Occipital lobe (tissue), 2 donors: ENCODE measurements around the gene PGA5. TPM values are rescaled to one million over a fixed set of nuclear protein-coding genes. Genes with fewer than 3 reads are reported as not detected.
"Not testable (repeated sequence)": the region's sequence is repeated elsewhere in the genome, so short reads cannot be mapped to it uniquely, and the experiment has no call there.

ENCODE experiments used
- DNase-seq: peaks from one replicate; lab custom pipeline; 2025; lab: John Stamatoyannopoulos, UW
- total RNA-seq: library from RNA; depleted of rRNA; stranded (reverse); fragments of >200 nt; gene quantifications from one replicate; pipeline ENCODE4 v1.2.3, GENCODE V29; 2014

The PGA5 gene
- total RNA-seq, 1 donor from 2014 or later: not detected

DNA sequence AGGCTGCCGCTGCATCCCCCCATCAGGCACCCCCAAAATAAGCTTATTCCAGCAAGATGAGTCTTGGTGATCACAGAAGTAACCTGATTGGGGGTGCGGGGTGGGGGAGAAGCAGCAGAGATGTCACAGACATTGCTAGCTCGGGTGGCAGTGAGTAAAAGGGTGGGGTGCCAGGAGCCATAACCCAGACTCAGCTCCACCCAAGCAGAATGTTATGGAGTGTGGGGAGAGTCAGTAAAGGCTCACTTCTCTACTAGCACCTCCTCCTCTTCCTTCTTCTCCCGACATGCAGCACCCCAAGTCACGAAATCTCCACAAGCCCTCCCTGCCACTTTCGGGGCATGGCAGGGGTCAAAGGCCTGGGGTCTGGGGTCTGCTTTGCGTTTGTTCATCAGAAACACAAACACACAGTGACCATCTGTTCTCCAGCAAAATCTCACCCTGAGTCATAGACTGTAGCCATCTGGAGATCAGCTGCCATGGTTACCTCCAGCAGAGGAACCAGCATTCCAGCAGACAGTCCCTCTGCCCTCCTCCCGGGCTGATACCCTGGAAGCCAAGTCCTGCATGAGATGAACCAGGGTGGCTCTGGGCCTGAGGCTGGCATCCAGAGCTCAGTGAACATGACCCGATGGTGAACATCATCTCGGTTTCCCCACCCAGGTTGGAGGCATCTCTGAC is 14.4 kb upstream of the PGA5 start:
- not testable (repeated sequence) for DNase-seq

DNA sequence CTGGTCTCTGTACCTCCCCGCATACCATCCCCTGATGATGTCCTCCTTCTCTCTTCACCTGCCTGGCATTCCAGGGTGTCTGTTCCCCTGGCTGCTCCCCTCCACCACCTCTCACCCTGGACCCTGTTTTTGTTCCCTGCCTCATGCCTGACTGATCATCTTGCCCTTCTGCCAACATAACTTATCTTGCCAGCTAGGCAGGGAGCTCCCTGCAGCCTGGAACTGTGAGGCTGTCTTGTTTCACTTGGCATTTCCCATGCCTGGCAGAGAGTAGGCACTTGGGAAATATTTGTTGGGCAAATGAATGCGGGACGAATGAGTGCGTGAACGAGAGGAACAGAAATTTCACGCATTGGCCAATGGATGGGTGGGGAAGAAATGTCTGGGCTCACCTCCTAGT is 11.5 kb upstream of the PGA5 start:
- not testable (repeated sequence) for DNase-seq

DNA sequence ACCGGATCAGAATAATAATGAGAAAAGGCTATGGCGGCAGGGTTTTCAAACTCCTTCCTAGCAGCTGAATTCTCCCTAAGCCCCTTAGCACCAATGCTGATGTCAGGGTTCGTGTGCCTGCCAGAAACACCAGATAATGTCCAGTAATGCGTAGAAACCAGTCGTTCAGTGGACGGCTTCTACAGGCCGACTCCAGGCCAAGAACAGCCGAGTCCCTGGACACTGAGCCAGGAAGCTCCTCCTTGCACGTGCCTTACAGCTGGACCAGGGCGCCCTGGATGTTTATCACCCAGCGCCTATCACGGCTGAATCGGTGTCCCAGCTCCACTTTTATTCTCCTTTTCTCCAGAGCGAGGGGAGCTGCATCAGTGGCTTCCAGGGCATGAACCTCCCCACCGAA is 9.9 kb upstream of the PGA5 start:
- not testable (repeated sequence) for DNase-seq

DNA sequence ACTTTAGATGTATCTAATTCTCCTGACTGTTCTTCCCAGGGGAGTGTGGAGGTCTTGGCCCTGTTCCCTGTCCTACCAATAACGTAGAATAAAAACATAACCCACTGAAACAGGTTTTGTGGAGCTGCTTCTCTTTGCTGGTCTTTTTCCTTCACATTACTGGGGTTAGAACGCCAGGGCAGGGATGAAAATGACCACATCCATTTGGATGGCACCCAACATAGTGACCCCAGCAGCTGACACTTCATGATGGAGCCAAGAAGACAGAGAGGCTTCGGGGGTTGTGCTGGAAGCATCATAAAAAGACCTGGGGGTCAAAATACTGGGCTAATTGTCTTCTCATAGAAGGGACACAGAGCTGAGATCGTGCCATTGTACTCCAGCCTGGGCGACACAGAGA is 9.4 kb upstream of the PGA5 start:
- DNase-seq: not testable (repeated sequence)

DNA sequence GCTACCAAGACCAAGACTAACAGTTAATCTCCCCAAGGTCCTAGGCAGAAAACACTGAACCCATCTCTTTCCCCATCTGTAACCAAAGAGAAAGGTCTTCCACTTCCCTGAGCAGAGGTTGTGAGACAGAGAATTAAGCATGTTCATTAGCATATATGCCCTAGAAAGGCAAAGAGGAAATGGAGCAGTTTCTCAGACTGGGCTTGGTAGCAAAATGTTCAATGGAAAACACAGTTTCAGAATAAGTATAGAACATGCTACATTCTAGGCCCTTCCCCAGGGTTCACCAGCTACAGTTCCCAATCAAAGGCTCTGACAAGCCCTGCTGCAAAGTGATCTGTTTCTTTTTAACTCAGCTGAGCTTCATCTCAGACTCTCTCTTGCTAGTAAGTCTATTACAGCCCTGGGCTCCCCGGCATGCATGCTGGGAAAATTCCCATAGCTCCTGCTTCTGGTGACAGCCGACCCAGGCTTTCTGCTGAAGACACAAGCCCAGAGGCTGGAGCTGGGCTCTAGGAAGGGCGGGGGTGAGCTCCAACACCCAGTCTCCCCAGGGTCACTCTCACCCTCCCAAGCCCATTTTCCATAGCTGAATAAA is 8.3 kb upstream of the PGA5 start:
- DNase-seq: not testable (repeated sequence)

DNA sequence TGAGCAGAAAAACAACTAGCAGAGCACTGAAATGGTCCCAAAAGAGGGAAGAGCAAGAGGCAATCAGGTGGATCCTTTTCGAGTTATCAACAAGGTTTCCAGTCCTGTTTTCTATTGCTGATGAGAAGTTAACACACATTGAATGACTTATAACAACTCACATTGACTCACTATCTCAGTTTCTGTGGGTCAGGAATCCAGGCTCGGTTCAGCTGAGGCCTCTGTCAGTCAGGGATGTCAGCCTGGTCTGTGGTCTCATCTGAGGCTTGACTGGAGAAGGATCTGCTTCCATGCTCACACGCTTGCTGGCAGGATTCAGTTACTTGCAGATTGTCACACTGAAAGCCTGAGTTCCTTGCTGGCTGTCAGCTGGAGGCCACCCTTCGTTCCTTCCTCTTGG is 3.8 kb upstream of the PGA5 start:
- not testable (repeated sequence) for DNase-seq

DNA sequence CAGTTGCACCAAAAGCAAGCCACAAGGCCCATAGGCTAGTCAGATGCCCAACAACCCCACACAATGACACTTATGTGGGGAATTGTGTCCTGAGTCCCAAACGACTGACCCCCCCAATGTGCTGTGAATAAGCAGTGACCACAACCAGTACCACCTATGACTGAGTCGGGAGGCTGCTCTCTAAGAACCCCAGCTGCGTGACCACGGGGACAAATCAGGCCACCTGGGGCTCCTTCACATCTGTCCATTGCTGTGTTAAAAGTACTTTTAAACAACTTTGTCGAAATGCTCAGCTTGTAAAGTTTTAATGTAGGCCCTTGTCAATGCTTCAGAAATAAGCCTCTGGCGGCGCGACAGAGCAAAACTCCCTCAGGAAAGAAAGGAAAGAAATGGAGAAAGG is 687 bp upstream of the PGA5 start:
- not testable (repeated sequence) for DNase-seq

DNA sequence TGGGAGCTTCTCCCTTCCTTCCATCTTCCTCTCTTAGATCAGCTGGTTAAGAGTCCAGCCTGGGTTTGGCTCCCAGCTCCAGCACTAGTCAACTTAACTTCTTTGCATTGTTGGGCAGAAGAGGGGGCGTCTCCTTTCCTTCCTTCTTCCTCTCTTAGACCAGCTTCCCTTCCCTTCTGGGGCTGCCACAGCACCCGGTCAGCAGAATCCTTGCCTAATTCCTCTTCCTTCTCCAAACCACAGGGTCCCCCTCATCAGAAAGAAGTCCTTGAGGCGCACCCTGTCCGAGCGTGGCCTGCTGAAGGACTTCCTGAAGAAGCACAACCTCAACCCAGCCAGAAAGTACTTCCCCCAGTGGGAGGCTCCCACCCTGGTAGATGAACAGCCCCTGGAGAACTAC is 551 bp downstream of the PGA5 start:
- DNase-seq: not testable (repeated sequence)

DNA sequence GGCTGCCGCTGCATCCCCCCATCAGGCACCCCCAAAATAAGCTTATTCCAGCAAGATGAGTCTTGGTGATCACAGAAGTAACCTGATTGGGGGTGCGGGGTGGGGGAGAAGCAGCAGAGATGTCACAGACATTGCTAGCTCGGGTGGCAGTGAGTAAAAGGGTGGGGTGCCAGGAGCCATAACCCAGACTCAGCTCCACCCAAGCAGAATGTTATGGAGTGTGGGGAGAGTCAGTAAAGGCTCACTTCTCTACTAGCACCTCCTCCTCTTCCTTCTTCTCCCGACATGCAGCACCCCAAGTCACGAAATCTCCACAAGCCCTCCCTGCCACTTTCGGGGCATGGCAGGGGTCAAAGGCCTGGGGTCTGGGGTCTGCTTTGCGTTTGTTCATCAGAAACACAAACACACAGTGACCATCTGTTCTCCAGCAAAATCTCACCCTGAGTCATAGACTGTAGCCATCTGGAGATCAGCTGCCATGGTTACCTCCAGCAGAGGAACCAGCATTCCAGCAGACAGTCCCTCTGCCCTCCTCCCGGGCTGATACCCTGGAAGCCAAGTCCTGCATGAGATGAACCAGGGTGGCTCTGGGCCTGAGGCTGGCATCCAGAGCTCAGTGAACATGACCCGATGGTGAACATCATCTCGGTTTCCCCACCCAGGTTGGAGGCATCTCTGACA is 4.4 kb downstream of the PGA5 start:
- not testable (repeated sequence) for DNase-seq

DNA sequence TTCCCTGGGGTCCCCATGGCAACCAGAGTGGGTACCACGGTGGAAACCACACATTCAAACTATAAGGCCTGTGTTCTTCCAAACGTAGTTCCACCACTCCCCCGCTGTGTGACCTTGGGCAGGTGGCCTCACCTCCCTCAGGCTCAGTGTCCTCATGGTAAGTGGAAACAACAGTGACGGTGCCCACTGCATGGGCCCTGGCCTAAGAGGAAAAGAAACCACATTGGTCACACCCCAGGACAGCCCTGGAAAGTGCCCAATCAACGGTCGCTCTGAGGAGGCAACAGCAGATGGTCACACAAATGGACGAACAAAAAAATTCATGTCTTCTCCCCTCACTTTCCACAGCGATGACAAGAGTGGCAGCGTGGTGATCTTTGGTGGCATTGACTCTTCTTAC is 7.1 kb downstream of the PGA5 start:
- DNase-seq: not testable (repeated sequence)

DNA sequence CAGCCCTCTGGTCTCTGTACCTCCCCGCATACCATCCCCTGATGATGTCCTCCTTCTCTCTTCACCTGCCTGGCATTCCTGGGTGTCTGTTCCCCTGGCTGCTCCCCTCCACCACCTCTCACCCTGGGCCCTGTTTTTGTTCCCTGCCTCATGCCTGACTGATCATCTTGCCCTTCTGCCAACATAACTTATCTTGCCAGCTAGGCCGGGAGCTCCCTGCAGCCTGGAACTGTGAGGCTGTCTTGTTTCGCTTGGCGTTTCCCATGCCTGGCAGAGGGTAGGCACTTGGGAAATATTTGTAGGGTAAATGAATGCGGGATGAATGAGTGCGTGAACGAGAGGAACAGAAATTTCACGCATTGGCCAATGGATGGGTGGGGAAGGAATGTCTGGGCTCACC is 8.2 kb downstream of the PGA5 start:
- DNase-seq: not testable (repeated sequence)

DNA sequence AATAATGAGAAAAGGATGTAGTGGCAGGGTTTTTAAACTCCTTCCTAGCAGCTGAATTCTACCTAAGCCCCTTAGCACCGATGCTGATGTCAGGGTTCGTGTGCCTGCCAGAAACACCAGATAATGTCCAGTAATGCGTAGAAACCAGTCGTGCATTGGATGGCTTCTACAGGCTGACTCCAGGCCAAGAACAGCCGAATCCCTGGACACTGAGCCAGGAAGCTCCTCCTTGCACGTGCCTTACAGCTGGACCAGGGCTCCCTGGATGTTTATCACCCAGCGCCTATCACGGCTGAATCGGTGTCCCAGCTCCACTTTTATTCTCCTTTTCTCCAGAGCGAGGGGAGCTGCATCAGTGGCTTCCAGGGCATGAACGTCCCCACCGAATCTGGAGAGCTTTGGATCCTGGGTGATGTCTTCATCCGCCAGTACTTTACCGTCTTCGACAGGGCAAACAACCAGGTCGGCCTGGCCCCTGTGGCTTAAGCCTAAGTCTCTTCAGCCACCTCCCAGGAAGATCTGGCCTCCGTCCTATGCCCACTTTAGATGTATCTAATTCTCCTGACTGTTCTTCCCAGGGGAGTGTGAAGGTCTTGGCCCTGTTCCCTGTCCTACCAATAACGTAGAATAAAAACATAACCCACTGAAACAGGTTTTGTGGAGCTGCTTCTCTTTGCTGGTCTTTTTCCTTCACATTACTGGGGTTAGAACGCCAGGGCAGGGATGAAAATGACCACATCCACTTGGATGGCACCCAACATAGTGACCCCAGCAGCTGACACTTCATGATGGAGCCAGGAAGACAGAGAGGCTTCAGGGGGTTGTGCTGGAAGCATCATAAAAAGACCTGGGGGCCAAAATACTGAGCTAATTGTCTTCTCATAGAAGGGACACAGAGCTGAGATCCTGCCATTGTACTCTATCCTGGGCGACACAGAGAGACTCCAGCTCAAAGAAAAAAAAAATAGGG is 10.1 kb downstream of the PGA5 start:
- not testable (repeated sequence) for DNase-seq

DNA sequence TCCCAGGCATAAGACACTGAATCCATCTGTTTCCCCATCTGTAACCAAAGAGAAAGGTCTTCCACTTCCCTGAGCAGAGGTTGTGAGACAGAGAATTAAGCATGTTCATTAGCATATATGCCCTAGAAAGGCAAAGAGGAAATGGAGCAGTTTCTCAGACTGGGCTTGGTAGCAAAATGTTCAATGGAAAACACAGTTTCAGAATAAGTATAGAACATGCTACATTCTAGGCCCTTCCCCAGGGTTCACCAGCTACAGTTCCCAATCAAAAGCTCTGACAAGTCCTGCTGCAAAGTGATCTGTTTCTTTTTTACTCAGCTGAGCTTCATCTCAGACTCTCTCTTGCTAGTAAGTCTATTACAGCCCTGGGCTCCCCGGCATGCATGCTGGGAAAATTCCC is 11.4 kb downstream of the PGA5 start:
- not testable (repeated sequence) for DNase-seq

DNA sequence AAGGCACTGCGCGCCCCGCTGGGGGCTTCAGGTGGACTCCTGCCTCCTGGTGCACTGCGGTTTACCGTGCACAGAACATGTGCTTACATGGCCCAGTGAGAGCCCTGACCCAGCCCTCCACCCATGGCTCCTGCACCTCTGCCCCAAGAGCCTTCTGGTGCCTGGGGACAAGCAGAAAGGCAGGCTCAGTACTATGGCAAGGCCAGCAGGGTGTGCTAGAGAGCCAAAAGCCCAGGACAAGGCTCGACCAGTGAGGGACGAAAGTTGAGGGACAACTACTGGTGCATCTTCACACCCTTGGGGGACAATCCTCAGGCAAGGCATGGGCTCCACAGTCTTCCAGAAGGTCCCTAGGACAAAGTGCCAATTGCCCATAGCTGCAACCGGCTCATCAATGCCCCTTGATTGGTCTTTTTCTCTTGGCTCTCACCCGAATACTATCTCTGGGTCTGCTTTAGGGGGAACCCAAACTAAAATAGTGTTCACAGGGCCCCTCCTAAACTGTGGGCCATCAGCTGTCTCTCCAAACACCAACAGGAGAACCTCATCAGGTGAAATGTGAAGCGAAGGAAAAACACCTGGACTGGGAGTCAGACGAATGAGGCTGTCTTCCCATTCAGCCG is 13.5 kb downstream of the PGA5 start:
- DNase-seq: no peak

DNA sequence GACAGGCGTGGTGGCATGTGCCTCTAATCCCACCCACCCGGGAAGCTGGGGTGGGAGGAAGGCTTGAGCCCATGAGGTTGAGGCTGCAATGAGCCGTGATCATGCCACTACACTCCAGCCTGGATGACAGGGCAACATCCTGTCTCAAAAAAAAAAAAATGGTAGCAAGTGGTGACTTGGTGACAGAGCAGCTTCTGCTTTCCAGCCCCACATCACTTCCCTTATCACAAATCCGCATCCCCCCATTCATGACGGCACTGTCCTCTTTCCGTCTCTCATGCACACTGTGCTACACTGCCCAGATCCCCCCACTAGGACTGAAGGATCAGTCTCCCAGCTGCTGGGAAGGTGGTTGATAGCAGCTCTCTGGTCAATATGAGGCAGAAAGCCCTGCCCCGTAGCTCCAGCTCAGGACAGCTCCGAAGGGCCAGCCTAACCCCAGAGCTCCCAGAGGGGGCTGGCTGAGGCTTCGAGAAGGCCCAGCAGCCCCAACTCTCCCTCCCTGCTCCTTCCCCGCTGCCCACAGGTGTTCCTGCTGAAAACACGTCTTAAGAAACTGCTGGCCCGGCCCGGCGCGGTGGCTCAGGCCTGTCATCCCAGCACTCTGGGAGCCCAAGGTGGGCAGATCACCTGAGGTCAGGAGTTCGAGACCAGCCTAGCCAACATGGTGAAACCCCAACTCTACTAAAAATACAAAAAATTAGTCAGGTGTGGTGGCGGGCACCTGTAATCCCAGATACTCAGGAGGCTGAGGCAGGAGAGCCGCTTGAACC is 15.9 kb downstream of the PGA5 start:
- no peak for DNase-seq

DNA sequence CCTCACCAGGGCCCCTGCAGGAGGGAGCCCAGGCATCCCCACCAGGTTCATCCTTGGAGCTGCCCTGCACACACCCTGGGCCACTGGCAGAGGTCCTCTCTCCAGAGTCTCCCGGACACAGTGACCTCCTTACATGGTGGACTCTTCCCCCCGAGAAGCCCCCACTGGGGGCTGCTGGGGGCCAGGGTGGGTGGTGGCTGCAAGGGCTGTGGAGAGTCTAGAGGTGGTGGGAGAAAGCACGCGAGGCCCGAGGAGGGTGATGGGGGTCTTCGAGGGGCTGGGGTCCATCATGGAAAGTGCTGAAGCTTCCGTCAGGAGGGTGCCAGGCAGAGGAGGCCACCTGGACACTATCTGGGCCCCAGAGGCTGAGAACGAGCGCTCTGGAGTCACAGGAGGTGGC is 17.6 kb downstream of the PGA5 start:
- DNase-seq: no peak

DNA sequence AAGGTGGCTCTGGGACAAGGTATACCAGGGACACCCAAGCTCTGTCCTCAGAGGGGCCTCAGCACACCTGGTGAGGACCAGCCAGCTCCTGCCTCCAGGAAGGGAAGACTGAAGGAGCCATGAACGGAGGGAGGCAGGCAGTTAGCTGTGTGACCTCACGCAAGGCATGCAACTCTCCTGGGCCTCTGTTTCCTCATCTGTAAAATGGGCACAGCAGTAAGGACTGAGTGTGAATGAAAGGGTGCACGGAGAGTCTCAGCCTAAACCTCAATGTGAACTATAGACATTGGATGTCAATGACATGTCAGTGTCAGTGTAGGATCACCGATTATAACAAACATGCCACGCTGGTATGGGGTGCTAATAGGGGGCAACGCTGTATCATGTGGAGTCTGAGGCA is 18.4 kb downstream of the PGA5 start:
- no peak for DNase-seq

DNA sequence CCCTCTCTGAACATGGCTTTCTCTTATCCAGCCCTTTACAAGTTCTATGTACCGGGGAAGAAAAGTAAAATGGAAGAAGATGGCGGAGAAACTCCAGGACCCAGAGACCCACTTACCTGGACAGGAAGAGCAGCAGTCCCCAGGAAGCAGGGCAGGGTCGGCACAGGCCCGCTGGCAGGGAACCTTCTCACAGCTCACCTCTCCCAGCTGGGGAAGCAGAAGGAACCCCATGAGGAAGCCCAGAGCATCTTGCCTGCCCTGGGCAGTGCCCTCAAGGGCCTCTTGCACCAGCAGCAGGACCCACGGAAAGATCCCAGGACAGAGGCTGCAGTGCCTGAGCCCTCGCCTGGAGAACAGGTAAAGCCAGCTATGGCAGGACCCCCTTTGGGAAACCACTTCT is 23.4 kb downstream of the PGA5 start:
- no peak for DNase-seq

DNA sequence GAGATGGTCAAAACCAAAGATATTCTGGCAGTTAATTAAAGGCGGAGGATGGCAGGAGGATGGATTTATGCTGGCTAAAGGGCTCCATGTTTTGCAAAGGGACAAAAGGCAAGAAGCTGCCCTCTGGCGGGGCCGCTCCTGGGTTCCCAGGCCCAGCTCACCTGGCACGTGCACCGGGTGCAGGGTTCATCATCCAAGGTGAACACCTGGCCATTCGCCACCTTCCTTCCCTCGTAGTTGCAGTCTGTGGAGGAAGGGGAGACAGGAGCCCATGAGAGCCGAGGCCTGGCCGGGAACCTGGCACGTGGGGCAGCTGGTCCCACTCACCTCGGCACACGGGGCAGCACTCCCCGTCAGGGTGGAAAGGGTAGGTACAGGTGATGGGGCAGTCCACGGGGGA is 23.8 kb downstream of the PGA5 start:
- DNase-seq: no peak

DNA sequence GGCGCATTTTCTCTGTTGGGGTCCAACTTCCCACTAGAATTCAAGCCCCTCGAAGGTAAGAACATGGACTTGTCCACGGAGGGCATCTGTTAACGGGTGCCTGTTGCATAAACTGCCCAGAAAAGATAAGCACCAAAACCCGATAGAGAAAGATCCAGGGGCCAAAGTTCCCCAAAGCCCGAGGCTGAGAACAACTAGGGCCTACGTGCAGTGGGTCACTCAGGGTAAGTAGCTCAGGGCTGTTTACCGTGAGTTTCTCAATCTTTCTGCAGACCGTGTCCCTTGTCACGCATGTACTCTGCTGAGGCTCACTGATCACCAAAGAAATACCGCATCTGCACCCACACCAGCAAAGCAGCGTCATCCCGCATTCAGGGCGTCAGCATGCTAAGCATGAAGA is 24.4 kb downstream of the PGA5 start:
- DNase-seq: no peak
